ENCODE measurements around the gene SKI.

Gene SKI

GRCh38 chr1:2185880-2186855 lies 42.0 kb upstream of the SKI start:
- Histone ChIP-seq H3K27ac (ENCODE audit: low read depth, low read length) (no peak overlapping the region), H3K4me1 (ENCODE audit: control insufficient read depth, insufficient read depth, low read length) (peaks cover 13% of the 10 kb centered on the region), H3K9me3 (ENCODE audit: control insufficient read depth, insufficient read depth, low read depth, low read length) (no peaks in the 10 kb centered on the region), H3K9ac (ENCODE audit: low read length) (no peak overlapping the region), H3K4me3 (ENCODE audit: low read depth, low read length) (no peak overlapping the region), H3K27me3 (ENCODE audit: control insufficient read depth, insufficient read depth, low read length) (no peaks in the 10 kb centered on the region), H3K36me3 (ENCODE audit: control insufficient read depth, insufficient read depth, low read length) (peaks cover 18% of the 10 kb centered on the region)

GRCh38 chr1:2186901-2187300 lies 41.2 kb upstream of the SKI start:
- Histone ChIP-seq H3K9ac (ENCODE audit: low read length) (no peak overlapping the region), H3K4me3 (ENCODE audit: low read depth, low read length) (no peak overlapping the region), H3K27ac (ENCODE audit: low read depth, low read length) (no peak overlapping the region), H3K9me3 (ENCODE audit: control insufficient read depth, insufficient read depth, low read depth, low read length) (no peaks in the 10 kb centered on the region), H3K27me3 (ENCODE audit: control insufficient read depth, insufficient read depth, low read length) (no peaks in the 10 kb centered on the region), H3K36me3 (ENCODE audit: control insufficient read depth, insufficient read depth, low read length) (peaks cover 18% of the 10 kb centered on the region), H3K4me1 (ENCODE audit: control insufficient read depth, insufficient read depth, low read length) (peaks cover 13% of the 10 kb centered on the region)

- Histone ChIP-seq H3K4me3 (ENCODE audit: low read depth, low read length) (no peak overlapping the region), H3K27me3 (ENCODE audit: control insufficient read depth, insufficient read depth, low read length) (no peaks in the 10 kb centered on the region), H3K9ac (ENCODE audit: low read length) (no peak overlapping the region), H3K9me3 (ENCODE audit: control insufficient read depth, insufficient read depth, low read depth, low read length) (no peaks in the 10 kb centered on the region), H3K36me3 (ENCODE audit: control insufficient read depth, insufficient read depth, low read length) (peaks cover 26% of the 10 kb centered on the region), H3K4me1 (ENCODE audit: control insufficient read depth, insufficient read depth, low read length) (peaks cover 13% of the 10 kb centered on the region), H3K27ac (ENCODE audit: low read depth, low read length) (no peak overlapping the region)
Measured at GRCh38 chr1:2187619-2188018, 40.5 kb upstream of the SKI start.

- H3K9me3 ChIP-seq (ENCODE audit: control insufficient read depth, insufficient read depth, low read depth, low read length): no peaks in the 10 kb centered on the region
Measured at GRCh38 chr1:2188336-2188735, 39.8 kb upstream of the SKI start.

GRCh38 chr1:2189459-2190425 lies 38.4 kb upstream of the SKI start:
- peaks cover 25% of the 10 kb centered on the region for H3K36me3 ChIP-seq (ENCODE audit: control insufficient read depth, insufficient read depth, low read length)
- peak overlapping the region; percentile 51 for H3K4me3 ChIP-seq (ENCODE audit: low read depth, low read length)
- no peaks in the 10 kb centered on the region for H3K9me3 ChIP-seq (ENCODE audit: control insufficient read depth, insufficient read depth, low read depth, low read length)
- peak overlapping the region; percentile 12; the same call in 1 of the 2 replicates for H3K27ac ChIP-seq (ENCODE audit: low read depth, low read length)
- peak overlapping the region; percentile 46 for H3K9ac ChIP-seq (ENCODE audit: low read length)
- H3K4me1 ChIP-seq (ENCODE audit: control insufficient read depth, insufficient read depth, low read length): peaks cover 20% of the 10 kb centered on the region
- no peaks in the 10 kb centered on the region for H3K27me3 ChIP-seq (ENCODE audit: control insufficient read depth, insufficient read depth, low read length)

More at GRCh38 chr1:2188336-2188735, 39.8 kb upstream of the SKI start:
- Histone ChIP-seq H3K9ac (ENCODE audit: low read length) (no peak overlapping the region), H3K27ac (ENCODE audit: low read depth, low read length) (no peak overlapping the region), H3K36me3 (ENCODE audit: control insufficient read depth, insufficient read depth, low read length) (peaks cover 29% of the 10 kb centered on the region), H3K4me3 (ENCODE audit: low read depth, low read length) (no peak overlapping the region), H3K4me1 (ENCODE audit: control insufficient read depth, insufficient read depth, low read length) (peaks cover 14% of the 10 kb centered on the region), H3K27me3 (ENCODE audit: control insufficient read depth, insufficient read depth, low read length) (no peaks in the 10 kb centered on the region)

- H3K27me3 ChIP-seq (ENCODE audit: control insufficient read depth, insufficient read depth, low read length): no peaks in the 10 kb centered on the region
- H3K9ac ChIP-seq (ENCODE audit: low read length): no peak overlapping the region
- no peaks in the 10 kb centered on the region for H3K9me3 ChIP-seq (ENCODE audit: control insufficient read depth, insufficient read depth, low read depth, low read length)
- peaks cover 20% of the 10 kb centered on the region for H3K4me1 ChIP-seq (ENCODE audit: control insufficient read depth, insufficient read depth, low read length)
- peak overlapping the region; percentile 51 for H3K4me3 ChIP-seq (ENCODE audit: low read depth, low read length)
- H3K36me3 ChIP-seq (ENCODE audit: control insufficient read depth, insufficient read depth, low read length): peaks cover 18% of the 10 kb centered on the region
- no peak overlapping the region; the same call in 1 of the 2 replicates for H3K27ac ChIP-seq (ENCODE audit: low read depth, low read length)
Measured at GRCh38 chr1:2190491-2190976, 37.6 kb upstream of the SKI start.

GRCh38 chr1:2192031-2192995 lies 35.8 kb upstream of the SKI start:
- H3K27ac ChIP-seq (ENCODE audit: low read depth, low read length): no peak overlapping the region
- H3K27me3 ChIP-seq (ENCODE audit: control insufficient read depth, insufficient read depth, low read length): no peaks in the 10 kb centered on the region
- H3K4me3 ChIP-seq (ENCODE audit: low read depth, low read length): no peak overlapping the region; the same call in 1 of the 2 replicates
- no peaks in the 10 kb centered on the region for H3K9me3 ChIP-seq (ENCODE audit: control insufficient read depth, insufficient read depth, low read depth, low read length)
- H3K36me3 ChIP-seq (ENCODE audit: control insufficient read depth, insufficient read depth, low read length): peaks cover 11% of the 10 kb centered on the region; the same call in 1 of the 2 replicates
- H3K4me1 ChIP-seq (ENCODE audit: control insufficient read depth, insufficient read depth, low read length): peaks cover 20% of the 10 kb centered on the region
- H3K9ac ChIP-seq (ENCODE audit: low read length): no peak overlapping the region

GRCh38 chr1:2193514-2194281 lies 34.4 kb upstream of the SKI start:
- peaks cover 11% of the 10 kb centered on the region; the same call in 1 of the 2 replicates for H3K36me3 ChIP-seq (ENCODE audit: control insufficient read depth, insufficient read depth, low read length)
- H3K4me3 ChIP-seq (ENCODE audit: low read depth, low read length): peak overlapping the region; percentile 50
- H3K9ac ChIP-seq (ENCODE audit: low read length): peak overlapping the region; percentile 53
- no peaks in the 10 kb centered on the region for H3K27me3 ChIP-seq (ENCODE audit: control insufficient read depth, insufficient read depth, low read length)
- no peaks in the 10 kb centered on the region for H3K9me3 ChIP-seq (ENCODE audit: control insufficient read depth, insufficient read depth, low read depth, low read length)
- H3K4me1 ChIP-seq (ENCODE audit: control insufficient read depth, insufficient read depth, low read length): peaks cover 20% of the 10 kb centered on the region
- no peak overlapping the region for H3K27ac ChIP-seq (ENCODE audit: low read depth, low read length)

- Histone ChIP-seq H3K9me3 (ENCODE audit: control insufficient read depth, insufficient read depth, low read depth, low read length) (no peaks in the 10 kb centered on the region), H3K27me3 (ENCODE audit: control insufficient read depth, insufficient read depth, low read length) (no peaks in the 10 kb centered on the region), H3K36me3 (ENCODE audit: control insufficient read depth, insufficient read depth, low read length) (peaks cover 11% of the 10 kb centered on the region; the same call in 1 of the 2 replicates), H3K4me1 (ENCODE audit: control insufficient read depth, insufficient read depth, low read length) (peaks cover 25% of the 10 kb centered on the region), H3K4me3 (ENCODE audit: low read depth, low read length) (peak within 1 kb of the TSS; percentile 50), H3K9ac (ENCODE audit: low read length) (peak within 1 kb of the TSS; percentile 53), H3K27ac (ENCODE audit: low read depth, low read length) (peak within 1 kb of the TSS; percentile 50; the same call in 1 of the 2 replicates)
Measured at GRCh38 chr1:2194319-2194897, 33.7 kb upstream of the SKI start, which contains the start of gene FAAP20. Gene FAAP20, minus strand, starts transcription at chr1:2194772. Its CDS starts 23 bp downstream, at chr1:2194749.

Data from HUES6 (cell line).